NCI-H2196 (cell line): ENCODE data around the gene TTLL12.

Experiments used
- DNase-seq: peaks from one replicate; lab custom pipeline; 2025; ENCODE audit not compliant: unreplicated experiment; lab: John Stamatoyannopoulos, UW

Gene TTLL12

GRCh38 chr22:43131773-43132501 lies 55.0 kb downstream of the TTLL12 start:
- no peak for DNase-seq

- DNase-seq: no peak
Measured at GRCh38 chr22:43129426-43130425, 57.2 kb downstream of the TTLL12 start.

GRCh38 chr22:43128928-43129424 lies 58.0 kb downstream of the TTLL12 start:
- DNase-seq: peak; percentile 85

GRCh38 chr22:43128116-43128515 lies 58.8 kb downstream of the TTLL12 start:
- no peak for DNase-seq

GRCh38 chr22:43127166-43127908 lies 59.6 kb downstream of the TTLL12 start:
- DNase-seq: no peak

GRCh38 chr22:43126501-43127165 lies 60.3 kb downstream of the TTLL12 start:
- no peak for DNase-seq

GRCh38 chr22:43118953-43119458 lies 67.9 kb downstream of the TTLL12 start:
- DNase-seq: no peak

- DNase-seq: no peak
Measured at GRCh38 chr22:43118024-43118849, 68.7 kb downstream of the TTLL12 start.

GRCh38 chr22:43116932-43117331 lies 70.0 kb downstream of the TTLL12 start:
- DNase-seq: no peak
